GM12878 (cell line): ENCODE measurements around the gene CAMTA1. TPM values are rescaled to one million over a fixed set of nuclear protein-coding genes. Genes with fewer than 3 reads are reported as not detected.

Experiments used
- ATAC-seq: fragments of 200-7000 bp; cut with Tn5 transposase; 3 replicates; pipeline ENCODE4 v1.9.1; 2020; ENCODE audit warnings: mild to moderate bottlenecking, moderate library complexity
- BruUV-seq: library from RNA; stranded (reverse); fragments of 400-500 nt; replicated peaks from 2 replicates; lab custom pipeline; 2021; lab: Mats Ljungman, UMichigan
- CTCF ChIA-PET: fragments of 300-600 bp; sonication (Branson Sonifier 250); formaldehyde crosslinking; extraction: SDS; loops from one replicate; lab custom pipeline; 2021; ENCODE audit warnings: inconsistent platforms; lab: Yijun Ruan, JAX
- POLR2A ChIA-PET: fragments of 350-600 bp; formaldehyde crosslinking; extraction: SDS; loops from one replicate; lab custom pipeline; 2021; ENCODE audit warnings: inconsistent platforms; lab: Charles Lee
- RAD21 ChIA-PET: fragments of 300-600 bp; sonication (Branson Sonifier 250); formaldehyde crosslinking; loops from one replicate; lab custom pipeline; 2023; ENCODE audit warnings: antibody characterized with exemption; ENCODE audit not compliant: unreplicated experiment; lab: Charles Lee
- SMC1A ChIA-PET: fragments of 300-600 bp; sonication (Branson Sonifier 250); formaldehyde crosslinking; loops from one replicate; lab custom pipeline; 2023; ENCODE audit not compliant: unreplicated experiment, uncharacterized antibody; lab: Charles Lee
- DNase-seq: peaks from one replicate; pipeline ENCODE4 v3.0.0-alpha.2; 2011; ENCODE audit warnings: low read depth, low spot score
- FAIRE-seq: peaks from 3 replicates; lab custom pipeline; 2011; peaks lifted over from hg19 to GRCh38; lab: Jason Lieb, UNC
- H2AFZ ChIP-seq: 2 replicates; pipeline ENCODE4 v1.6.0; 2011; ENCODE audit warnings: low read depth, low read length, control low read depth; ENCODE audit not compliant: control insufficient read depth
- H3K27ac ChIP-seq: 2 replicates; pipeline ENCODE4 v1.5.1; 2011; ENCODE audit warnings: control low read depth; ENCODE audit not compliant: control insufficient read depth, insufficient read depth
- H3K27me3 ChIP-seq, 2 experiments: replicated peaks in 1 of 2; 2 replicates each; pipeline versions ENCODE4 v1.6.0 to v1.6.1; 2011; ENCODE audit warnings: low read length in 1 of 2; ENCODE audit not compliant: control insufficient read depth in 2 of 2, insufficient read depth in 2 of 2
- H3K36me3 ChIP-seq, 2 experiments: 2 replicates each; pipeline ENCODE4 v1.5.1; 2011; ENCODE audit warnings: low read length in 1 of 2; ENCODE audit not compliant: control insufficient read depth in 2 of 2, insufficient read depth in 2 of 2
- H3K4me1 ChIP-seq: 2 replicates; pipeline ENCODE4 v1.6.1; 2011; ENCODE audit warnings: mild to moderate bottlenecking, low read length, moderate library complexity, mixed read lengths; ENCODE audit not compliant: control insufficient read depth, insufficient read depth
- H3K4me2 ChIP-seq: 2 replicates; pipeline ENCODE4 v1.6.0; 2011; ENCODE audit warnings: control low read depth; ENCODE audit not compliant: control insufficient read depth, insufficient read depth
- H3K4me3 ChIP-seq: fragments of 200-600 bp; sonication (generic); 2 replicates; pipeline ENCODE4 v1.5.1; 2016
- H3K79me2 ChIP-seq: 2 replicates; pipeline ENCODE4 v1.6.0; 2011; ENCODE audit warnings: low read length; ENCODE audit not compliant: control insufficient read depth, insufficient read depth
- H3K9ac ChIP-seq: 2 replicates; pipeline ENCODE4 v1.8.0; 2011; ENCODE audit warnings: low read length, control low read depth, mixed read lengths; ENCODE audit not compliant: control insufficient read depth, insufficient read depth
- H3K9me3 ChIP-seq: replicated peaks from 3 replicates; pipeline ENCODE4 v1.5.1; 2011; ENCODE audit warnings: mild to moderate bottlenecking, low read length; ENCODE audit not compliant: control insufficient read depth, insufficient read depth
- H4K20me1 ChIP-seq: 2 replicates; pipeline ENCODE4 v1.6.0; 2011; ENCODE audit not compliant: control insufficient read depth, insufficient read depth
- ATF3 ChIP-seq: IDR thresholded peaks from 2 replicates; pipeline ENCODE4 v1.6.1; 2011; ENCODE audit warnings: low read depth, mild to moderate bottlenecking, low read length, moderate library complexity, borderline replicate concordance; ENCODE audit errors: extremely low read depth
- CBX3 ChIP-seq: fragments of 200-600 bp; sonication (generic); IDR thresholded peaks from 2 replicates; pipeline ENCODE4 v1.6.1; 2016; ENCODE audit warnings: low read depth, borderline replicate concordance
- CREB1 ChIP-seq: IDR thresholded peaks from 2 replicates; pipeline ENCODE4 v1.6.1; 2012; ENCODE audit warnings: low read depth, mild to moderate bottlenecking, inconsistent platforms
- CREM ChIP-seq: IDR thresholded peaks from 2 replicates; pipeline ENCODE4 v1.6.1; 2014; ENCODE audit warnings: antibody characterized with exemption, low read depth
- DPF2 ChIP-seq: fragments of 450-650 bp; IDR thresholded peaks from 2 replicates; pipeline ENCODE4 v1.6.1; 2017; ENCODE audit warnings: mild to moderate bottlenecking
- E4F1 ChIP-seq: fragments of 450-650 bp; IDR thresholded peaks from 2 replicates; pipeline ENCODE4 v1.6.1; 2018; ENCODE audit warnings: borderline replicate concordance, mild to moderate bottlenecking; ENCODE audit not compliant: partially characterized antibody
- GATAD2B ChIP-seq: fragments of 450-650 bp; conservative IDR thresholded peaks from 2 replicates; pipeline ENCODE4 v1.6.1; 2017; ENCODE audit warnings: low read depth, mild to moderate bottlenecking, moderate library complexity
- IRF4 ChIP-seq: IDR thresholded peaks from 2 replicates; pipeline ENCODE4 v1.6.1; 2011; ENCODE audit warnings: low read depth, low read length
- KAT2A ChIP-seq: conservative IDR thresholded peaks from 2 replicates; pipeline ENCODE4 v1.6.1; 2011; ENCODE audit warnings: low read depth, low read length; ENCODE audit not compliant: control insufficient read depth
- PAX5 ChIP-seq: IDR thresholded peaks from 2 replicates; pipeline ENCODE4 v1.6.1; 2011; ENCODE audit warnings: low read depth, low read length, borderline replicate concordance
- SPI1 ChIP-seq: IDR thresholded peaks from 2 replicates; pipeline ENCODE4 v1.6.1; 2011; ENCODE audit warnings: low read depth, mild to moderate bottlenecking, low read length, moderate library complexity, borderline replicate concordance; ENCODE audit not compliant: insufficient read depth
- SUPT20H ChIP-seq: IDR thresholded peaks from 2 replicates; pipeline ENCODE4 v1.6.1; 2011; ENCODE audit warnings: low read depth, mild to moderate bottlenecking, low read length, moderate library complexity, borderline replicate concordance; ENCODE audit not compliant: control insufficient read depth
- WRNIP1 ChIP-seq: IDR thresholded peaks from 2 replicates; pipeline ENCODE4 v1.6.1; 2011; ENCODE audit warnings: low read depth, low read length, improper control_type of control experiment, borderline replicate concordance
- YY1 ChIP-seq: IDR thresholded peaks from 2 replicates; pipeline ENCODE4 v1.6.1; 2011; ENCODE audit warnings: low read depth, mild to moderate bottlenecking, low read length
- ZNF24 ChIP-seq: fragments of 450-650 bp; IDR thresholded peaks from 2 replicates; pipeline ENCODE4 v1.6.1; 2017; ENCODE audit warnings: antibody characterized with exemption, mild to moderate bottlenecking
- ZNF384 ChIP-seq: IDR thresholded peaks from 2 replicates; pipeline ENCODE4 v1.6.1; 2012; ENCODE audit warnings: low read depth, mild to moderate bottlenecking, low read length, improper control_type of control experiment, borderline replicate concordance
- WGBS: methylation state at CpG from one replicate; pipeline ENCODE4 v1.1.6; 2016; ENCODE audit warnings: low lambda C conversion rate; ENCODE audit not compliant: insufficient replicate concordance, insufficient coverage; ENCODE audit errors: missing lambda C conversion rate; 5-methylcytosine and 5-hydroxymethylcytosine counted together
- in situ Hi-C: fragments of 300-500 bp; cut with MboI; formaldehyde crosslinking; loops from 9 replicates; pipeline ENCODE4 v1.14.3; 2018; ENCODE audit warnings: mixed read lengths
- intact Hi-C: fragments of 100-400 bp; cut with micrococcal nuclease; formaldehyde crosslinking; loops from one replicate; pipeline ENCODE4 v1.14.2; 2022; ENCODE audit not compliant: unreplicated experiment
- polyA plus RNA-seq, 11 experiments: library from polyadenylated mRNA; depleted of rRNA in 4 of 11; unstranded in 6 of 11; stranded (reverse) in 5 of 11; fragments of >200 nt; fragmentation: Nextera tagmentation in 4 of 11; fragmentation: Illumina TruSeq in 1 of 11; extraction: Ambion mirVana in 4 of 11; extraction: Trizol in 1 of 11; gene quantifications; 1 replicate in 1 of 11; 2 replicates in 10 of 11; pipeline versions ENCODE4 v1.2.1 to v1.2.3, GENCODE V29; 2011 to 2016; ENCODE audit warnings: inconsistent platforms in 2 of 11, missing spikeins in 2 of 11, low read depth in 1 of 11
- total RNA-seq, 4 experiments: library from RNA; depleted of rRNA in 3 of 4; stranded (reverse); fragments of >200 nt in 3 of 4; fragmentation: Illumina TruSeq in 1 of 4; extraction: Trizol in 1 of 4; gene quantifications; 2 replicates each; pipeline versions ENCODE4 v1.2.1 to v1.2.3, GENCODE V29; 2013 to 2021

The CAMTA1 gene
- total and polyA plus RNA-seq, 10 of the 15 experiments (the other 5 are each of a cell fraction or from before 2014, with no cell fraction given) = 37.7 to 148 (median 76.4) TPM

- no peak for FAIRE-seq
- BruUV-seq = TSS peak; percentile 4
- no peak for DNase-seq
- intact Hi-C loops (no loop called here), in situ Hi-C loops (no loop called here)
- Histone ChIP-seq H3K9ac (no peak overlapping the region), H3K36me3 (no peaks in the 10 kb centered on the region; a peak in 2 of 4 replicates), H3K27ac (no peak overlapping the region), H3K4me3 (no peak overlapping the region), H2AFZ (no peak overlapping the region), H4K20me1 (no peaks in the 10 kb centered on the region), H3K79me2 (peaks cover 5% of the 10 kb centered on the region; the same call in 1 of the 2 replicates), H3K4me1 (peaks cover 22% of the 10 kb centered on the region), H3K27me3 (no peaks in the 10 kb centered on the region), H3K4me2 (no peak overlapping the region), H3K9me3 (no peaks in the 10 kb centered on the region)
- ChIA-PET POLR2A (interaction anchor here (0.6 kb wide), 1 partner anchor 51 kb away, joined by 4 read pairs; no protein-coding TSS in a partner anchor), SMC1A (interaction anchor here (1.4 to 1.8 kb wide), 3 partner anchors 13 to 33 kb away, joined by 4 to 7 read pairs (median 5); no protein-coding TSS in a partner anchor), CTCF (interaction anchor here (1.0 kb wide), 1 partner anchor 13 kb away, joined by 3 read pairs; no protein-coding TSS in a partner anchor), RAD21 (interaction anchor here (0.8 kb wide), 1 partner anchor 11 kb away, joined by 3 read pairs; no protein-coding TSS in a partner anchor)
- WGBS = 83% methylated on average over 2 of the region's 2 CpGs
- no peak for ATAC-seq
- TF ChIP-seq PAX5 = no peak
- TF ChIP-seq SPI1 = no peak
- TF ChIP-seq WRNIP1 = no peak
- TF ChIP-seq DPF2 = no peak
- no peak for TF ChIP-seq KAT2A
- no peak for TF ChIP-seq SUPT20H
- TF ChIP-seq ZNF24 = 0 out of 2 replicates have a peak, but pooled peaks have one; percentile 25
Measured at GRCh38 chr1:6857831-6858230, 72.6 kb downstream of the CAMTA1 start.

GRCh38 chr1:6858596-6858995, 73.3 kb downstream of the CAMTA1 start:
- peak; percentile 23 for FAIRE-seq
- Histone ChIP-seq H3K9ac (no peak overlapping the region), H3K9me3 (no peaks in the 10 kb centered on the region), H3K4me2 (no peak overlapping the region), H3K4me3 (no peak overlapping the region), H2AFZ (no peak overlapping the region), H3K79me2 (peaks cover 5% of the 10 kb centered on the region; the same call in 1 of the 2 replicates), H3K27ac (no peak overlapping the region), H3K27me3 (no peaks in the 10 kb centered on the region), H3K4me1 (peaks cover 22% of the 10 kb centered on the region), H4K20me1 (no peaks in the 10 kb centered on the region), H3K36me3 (no peaks in the 10 kb centered on the region; a peak in 2 of 4 replicates)
- no TSS peak for BruUV-seq
- DNase-seq = no peak
- intact Hi-C loops = no loop called here
- ChIA-PET CTCF (interaction anchor here (1.5 to 1.6 kb wide), 2 partner anchors 10 to 23 kb away, joined by 3 read pairs; no protein-coding TSS in a partner anchor), POLR2A (no interaction called here), RAD21 (no interaction called here), SMC1A (interaction anchor here (1.4 to 1.8 kb wide), 2 partner anchors 26 to 32 kb away, joined by 4 to 5 read pairs; no protein-coding TSS in a partner anchor)
- 100% methylated on average over 3 of the region's 3 CpGs for WGBS
- in situ Hi-C loops = no loop called here
- no peak for ATAC-seq
- TF ChIP-seq ATF3 (no peak), CREM (no peak), CBX3 (no peak), E4F1 (no peak), GATAD2B (no peak), ZNF384 (no peak), IRF4 (no peak), YY1 (no peak), CREB1 (no peak)
